Measurements from ENCODE around the gene MRPS6. TPM values are rescaled to one million over a fixed set of nuclear protein-coding genes. Genes with fewer than 3 reads are reported as not detected.

Gene MRPS6
- total RNA-seq, 1 experiment from 2014 or later, result 41.0 TPM

DNA sequence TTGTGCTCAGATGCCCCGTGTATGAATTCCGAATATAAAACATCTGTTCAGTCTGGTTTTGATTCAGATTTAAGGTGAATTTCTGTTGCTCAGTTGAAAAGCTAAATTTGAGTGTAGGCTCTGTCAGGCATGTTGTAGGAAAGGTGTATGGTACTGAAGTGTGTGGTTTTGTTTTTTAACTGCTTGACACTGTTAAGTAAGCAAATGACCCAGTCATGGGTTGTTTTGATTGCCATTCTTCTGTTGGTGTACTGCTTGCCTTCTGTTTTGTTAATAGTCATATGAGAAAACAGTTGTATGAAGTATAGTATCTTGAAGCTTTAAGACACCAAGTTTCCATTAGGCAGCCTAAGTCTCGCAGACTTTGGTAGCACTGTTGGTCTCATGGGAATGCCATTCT, 10.0 kb downstream of the MRPS6 start:
- H3K4me3 ChIP-seq, result no peak overlapping the region
- POLR2A ChIA-PET (ENCODE audit: unreplicated experiment), result no interaction called here
- H3K9me2 ChIP-seq (ENCODE audit: insufficient read depth), result no peaks in the 10 kb centered on the region
- no peak overlapping the region for H2AFZ ChIP-seq
- no peaks in the 10 kb centered on the region; the same call in 1 of the 2 replicates for H4K20me1 ChIP-seq (ENCODE audit: insufficient read depth)
- H3K9me3 ChIP-seq (ENCODE audit: insufficient read depth, low read depth), result no peaks in the 10 kb centered on the region
- DNase-seq, result no peak
- BruUV-seq (replicated peaks), result no TSS peak
- CTCF ChIA-PET, result no interaction called here
- H3K4me2 ChIP-seq, result no peak overlapping the region
- H3K27me3 ChIP-seq (ENCODE audit: insufficient read depth, low read depth), result no peaks in the 10 kb centered on the region
- no peaks in the 10 kb centered on the region for H3F3A ChIP-seq (ENCODE audit: insufficient read depth, low read depth)
- H3K36me3 ChIP-seq (ENCODE audit: low read depth), result peaks cover 3% of the 10 kb centered on the region; the same call in 1 of the 2 replicates
- intact Hi-C loops (cut with micrococcal nuclease; ENCODE audit: unreplicated experiment), result no loop called here
- H3K79me2 ChIP-seq (ENCODE audit: low read depth), result peaks cover 83% of the 10 kb centered on the region
- no peak overlapping the region for H3K27ac ChIP-seq
- peaks cover 9% of the 10 kb centered on the region for H3K4me1 ChIP-seq (replicated peaks; ENCODE audit: insufficient read depth)
- TF ChIP-seq EZH2 (IDR thresholded peaks at IDR 0.05; ENCODE audit: low read depth), result no peak
- TF ChIP-seq, protein P1, sequence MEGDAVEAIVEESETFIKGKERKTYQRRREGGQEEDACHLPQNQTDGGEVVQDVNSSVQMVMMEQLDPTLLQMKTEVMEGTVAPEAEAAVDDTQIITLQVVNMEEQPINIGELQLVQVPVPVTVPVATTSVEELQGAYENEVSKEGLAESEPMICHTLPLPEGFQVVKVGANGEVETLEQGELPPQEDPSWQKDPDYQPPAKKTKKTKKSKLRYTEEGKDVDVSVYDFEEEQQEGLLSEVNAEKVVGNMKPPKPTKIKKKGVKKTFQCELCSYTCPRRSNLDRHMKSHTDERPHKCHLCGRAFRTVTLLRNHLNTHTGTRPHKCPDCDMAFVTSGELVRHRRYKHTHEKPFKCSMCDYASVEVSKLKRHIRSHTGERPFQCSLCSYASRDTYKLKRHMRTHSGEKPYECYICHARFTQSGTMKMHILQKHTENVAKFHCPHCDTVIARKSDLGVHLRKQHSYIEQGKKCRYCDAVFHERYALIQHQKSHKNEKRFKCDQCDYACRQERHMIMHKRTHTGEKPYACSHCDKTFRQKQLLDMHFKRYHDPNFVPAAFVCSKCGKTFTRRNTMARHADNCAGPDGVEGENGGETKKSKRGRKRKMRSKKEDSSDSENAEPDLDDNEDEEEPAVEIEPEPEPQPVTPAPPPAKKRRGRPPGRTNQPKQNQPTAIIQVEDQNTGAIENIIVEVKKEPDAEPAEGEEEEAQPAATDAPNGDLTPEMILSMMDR (conservative IDR thresholded peaks at IDR 0.05), result no peak

DNA sequence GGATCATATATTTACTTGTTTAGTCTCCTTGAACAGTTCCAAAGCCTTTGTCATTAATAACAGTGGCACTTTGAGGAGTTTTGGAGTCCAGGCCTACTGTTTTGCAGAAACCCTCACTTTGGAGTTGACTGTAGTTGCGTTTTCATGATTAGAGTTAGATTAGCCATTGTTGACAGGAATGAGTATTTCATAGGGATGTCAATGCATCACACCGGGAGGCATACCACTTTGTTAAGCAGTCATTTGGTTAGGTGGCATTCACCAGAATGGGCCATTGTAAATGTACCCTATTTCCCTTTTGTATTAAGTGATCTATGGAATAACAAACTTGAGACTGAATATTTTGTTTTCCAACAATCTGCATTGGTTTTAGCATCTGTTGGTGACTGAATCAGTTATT, 11.8 kb downstream of the MRPS6 start:
- peaks cover 3% of the 10 kb centered on the region; the same call in 1 of the 2 replicates for H3K36me3 ChIP-seq (ENCODE audit: low read depth)
- H3K9me2 ChIP-seq (ENCODE audit: insufficient read depth), result no peaks in the 10 kb centered on the region
- intact Hi-C loops (cut with micrococcal nuclease; ENCODE audit: unreplicated experiment), result no loop called here
- H3K27ac ChIP-seq, result no peak overlapping the region
- POLR2A ChIA-PET (ENCODE audit: unreplicated experiment), result no interaction called here
- no peaks in the 10 kb centered on the region for H3K27me3 ChIP-seq (ENCODE audit: insufficient read depth, low read depth)
- TF ChIP-seq, protein P1 (conservative IDR thresholded peaks at IDR 0.05), result no peak
- TF ChIP-seq EZH2 (IDR thresholded peaks at IDR 0.05; ENCODE audit: low read depth), result no peak
- no peaks in the 10 kb centered on the region for H3K9me3 ChIP-seq (ENCODE audit: insufficient read depth, low read depth)
- H3F3A ChIP-seq (ENCODE audit: insufficient read depth, low read depth), result no peaks in the 10 kb centered on the region
- no peaks in the 10 kb centered on the region; the same call in 1 of the 2 replicates for H4K20me1 ChIP-seq (ENCODE audit: insufficient read depth)
- DNase-seq, result no peak
- CTCF ChIA-PET, result no interaction called here
- no peak overlapping the region for H2AFZ ChIP-seq
- H3K79me2 ChIP-seq (ENCODE audit: low read depth), result peaks cover 81% of the 10 kb centered on the region
- H3K4me3 ChIP-seq, result no peak overlapping the region
- BruUV-seq (replicated peaks), result no TSS peak
- H3K4me1 ChIP-seq (replicated peaks; ENCODE audit: insufficient read depth), result no peaks in the 10 kb centered on the region
- H3K4me2 ChIP-seq, result no peak overlapping the region

- ChIA-PET POLR2A (ENCODE audit: unreplicated experiment) (no interaction called here), CTCF (interaction anchor here (1.0 kb wide), 1 partner anchor 14 kb away, joined by 3 read pairs; no protein-coding TSS in a partner anchor)
- no peak overlapping the region for H2AFZ ChIP-seq
- H3K27ac ChIP-seq, result no peak overlapping the region
- H3K4me2 ChIP-seq, result no peak overlapping the region
- H3K27me3 ChIP-seq (ENCODE audit: insufficient read depth, low read depth), result no peaks in the 10 kb centered on the region
- intact Hi-C loops (cut with micrococcal nuclease; ENCODE audit: unreplicated experiment), result no loop called here
- peaks cover 71% of the 10 kb centered on the region for H3K79me2 ChIP-seq (ENCODE audit: low read depth)
- no TSS peak for BruUV-seq (replicated peaks)
- no peaks in the 10 kb centered on the region for H3K9me2 ChIP-seq (ENCODE audit: insufficient read depth)
- DNase-seq, result no peak
- H3K4me1 ChIP-seq (replicated peaks; ENCODE audit: insufficient read depth), result no peaks in the 10 kb centered on the region
- H3K36me3 ChIP-seq (ENCODE audit: low read depth), result peaks cover 3% of the 10 kb centered on the region; the same call in 1 of the 2 replicates
- H3F3A ChIP-seq (ENCODE audit: insufficient read depth, low read depth), result no peaks in the 10 kb centered on the region
- TF ChIP-seq, protein P1 (conservative IDR thresholded peaks at IDR 0.05), result no peak
- no peak for TF ChIP-seq EZH2 (IDR thresholded peaks at IDR 0.05; ENCODE audit: low read depth)
- H3K4me3 ChIP-seq, result no peak overlapping the region
- H3K9me3 ChIP-seq (ENCODE audit: insufficient read depth, low read depth), result no peaks in the 10 kb centered on the region
- no peaks in the 10 kb centered on the region; the same call in 1 of the 2 replicates for H4K20me1 ChIP-seq (ENCODE audit: insufficient read depth)
Observed at GRCh38 chr21:34086887-34087306, 13.5 kb downstream of the MRPS6 start.

Data from PC-9 (cell line).